ENCODE data around the gene SGSM2. TPM values are rescaled to one million over a fixed set of nuclear protein-coding genes. Genes with fewer than 3 reads are reported as not detected.

SGSM2 gene, protein sequence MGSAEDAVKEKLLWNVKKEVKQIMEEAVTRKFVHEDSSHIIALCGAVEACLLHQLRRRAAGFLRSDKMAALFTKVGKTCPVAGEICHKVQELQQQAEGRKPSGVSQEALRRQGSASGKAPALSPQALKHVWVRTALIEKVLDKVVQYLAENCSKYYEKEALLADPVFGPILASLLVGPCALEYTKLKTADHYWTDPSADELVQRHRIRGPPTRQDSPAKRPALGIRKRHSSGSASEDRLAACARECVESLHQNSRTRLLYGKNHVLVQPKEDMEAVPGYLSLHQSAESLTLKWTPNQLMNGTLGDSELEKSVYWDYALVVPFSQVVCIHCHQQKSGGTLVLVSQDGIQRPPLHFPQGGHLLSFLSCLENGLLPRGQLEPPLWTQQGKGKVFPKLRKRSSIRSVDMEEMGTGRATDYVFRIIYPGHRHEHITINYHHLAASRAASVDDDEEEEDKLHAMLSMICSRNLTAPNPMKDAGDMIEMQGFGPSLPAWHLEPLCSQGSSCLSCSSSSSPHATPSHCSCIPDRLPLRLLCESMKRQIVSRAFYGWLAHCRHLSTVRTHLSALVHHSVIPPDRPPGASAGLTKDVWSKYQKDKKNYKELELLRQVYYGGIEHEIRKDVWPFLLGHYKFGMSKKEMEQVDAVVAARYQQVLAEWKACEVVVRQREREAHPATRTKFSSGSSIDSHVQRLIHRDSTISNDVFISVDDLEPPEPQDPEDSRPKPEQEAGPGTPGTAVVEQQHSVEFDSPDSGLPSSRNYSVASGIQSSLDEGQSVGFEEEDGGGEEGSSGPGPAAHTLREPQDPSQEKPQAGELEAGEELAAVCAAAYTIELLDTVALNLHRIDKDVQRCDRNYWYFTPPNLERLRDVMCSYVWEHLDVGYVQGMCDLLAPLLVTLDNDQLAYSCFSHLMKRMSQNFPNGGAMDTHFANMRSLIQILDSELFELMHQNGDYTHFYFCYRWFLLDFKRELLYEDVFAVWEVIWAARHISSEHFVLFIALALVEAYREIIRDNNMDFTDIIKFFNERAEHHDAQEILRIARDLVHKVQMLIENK
- total RNA-seq = 32.4 and 34.7 TPM in 2 replicates

DNA sequence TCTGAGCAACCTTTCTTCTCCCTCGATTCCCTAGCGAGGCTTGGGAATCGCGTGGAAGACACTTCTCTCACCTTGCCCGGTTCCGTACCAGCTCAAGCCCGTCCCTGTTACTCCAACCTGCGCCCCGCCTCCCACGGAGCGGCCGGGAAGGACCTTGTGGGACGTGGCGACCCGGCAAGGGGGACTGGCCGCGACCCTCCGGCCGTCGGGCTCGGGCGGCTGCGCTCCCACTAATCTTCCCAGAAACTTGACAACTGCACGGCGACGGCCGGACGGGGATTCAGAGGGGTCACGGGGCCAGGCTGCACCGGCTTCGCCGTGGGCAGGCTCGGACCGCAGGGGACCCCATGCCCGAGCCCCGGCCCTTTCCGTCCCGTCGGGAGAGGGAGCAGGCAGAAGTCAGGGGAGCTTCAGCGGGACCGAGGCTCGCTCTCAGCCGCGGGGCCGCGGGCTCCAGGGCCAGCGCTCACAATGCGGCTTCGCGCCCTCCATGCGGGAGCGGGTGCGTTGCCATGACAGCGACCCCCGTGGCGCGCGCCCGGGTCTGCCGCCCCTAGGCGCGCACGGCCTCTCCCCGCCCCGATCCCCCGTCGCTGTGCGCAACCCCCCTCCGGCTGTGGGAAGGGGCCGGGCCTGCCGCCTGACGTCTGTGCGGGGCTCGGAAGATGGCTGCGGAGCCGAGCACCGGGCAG, at the start of gene SGSM2:
SGSM2 (plus strand) TSS at position 650 of the 692 bp plus-strand sequence. CDS start 188 bp downstream, outside the sequence.

DNA sequence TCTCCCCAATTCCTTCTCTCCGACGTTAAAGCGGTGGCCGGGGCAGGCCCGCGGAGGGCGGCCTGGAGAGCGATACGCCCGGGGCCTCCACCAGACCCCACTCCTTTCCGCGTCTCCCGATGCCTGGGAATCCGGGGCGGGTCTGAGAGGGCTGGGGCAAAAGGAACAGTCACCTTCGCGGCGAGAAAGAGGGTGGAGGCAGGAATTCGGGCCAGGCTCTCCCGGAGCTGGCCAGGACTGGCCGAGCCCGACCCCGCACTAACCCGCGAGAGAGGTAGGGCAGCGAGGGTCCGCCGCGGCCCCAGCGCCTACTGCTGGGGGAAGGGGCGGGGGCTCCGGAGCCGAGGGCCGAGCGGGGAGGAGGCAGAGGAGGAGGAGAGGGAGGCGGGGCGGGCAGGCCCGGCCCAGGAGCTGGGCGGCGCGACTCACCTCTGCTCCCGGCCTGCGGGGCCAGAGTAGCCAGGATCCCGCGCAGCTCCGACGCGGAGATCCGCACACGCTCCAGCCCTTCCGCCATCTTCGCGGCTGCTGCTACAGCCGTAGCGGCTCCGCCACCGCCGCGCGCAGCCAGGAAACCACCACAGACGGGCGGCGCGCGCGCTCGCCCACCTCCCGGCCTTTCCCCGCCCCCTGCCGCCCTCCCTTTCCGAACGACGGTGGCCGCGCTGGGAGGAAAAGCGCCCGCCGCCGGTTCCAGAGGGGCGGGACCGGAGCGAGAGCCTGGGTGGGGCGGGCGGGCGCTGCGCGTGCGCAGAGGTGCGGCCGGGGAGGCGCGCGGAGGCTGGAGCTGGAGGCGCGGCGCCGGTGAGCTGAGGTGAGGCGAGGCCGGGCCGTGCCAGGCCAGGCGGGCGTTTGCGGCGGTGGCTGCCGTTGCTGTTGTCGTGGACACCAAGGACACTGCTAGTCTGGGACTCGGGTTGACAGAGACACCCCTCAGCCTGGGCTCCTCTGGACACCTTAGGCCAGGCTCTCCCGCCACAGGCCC, 33.8 kb upstream of the SGSM2 start, which contains the start of the genes SMG6 and SRR:
SMG6 (minus strand) TSS at position 582 of the 985 bp plus-strand sequence; CDS start at position 517, 65 bp downstream.
SRR (plus strand) TSS at position 747 of the 985 bp plus-strand sequence. CDS start 11,611 bp downstream, outside the sequence.

DNA sequence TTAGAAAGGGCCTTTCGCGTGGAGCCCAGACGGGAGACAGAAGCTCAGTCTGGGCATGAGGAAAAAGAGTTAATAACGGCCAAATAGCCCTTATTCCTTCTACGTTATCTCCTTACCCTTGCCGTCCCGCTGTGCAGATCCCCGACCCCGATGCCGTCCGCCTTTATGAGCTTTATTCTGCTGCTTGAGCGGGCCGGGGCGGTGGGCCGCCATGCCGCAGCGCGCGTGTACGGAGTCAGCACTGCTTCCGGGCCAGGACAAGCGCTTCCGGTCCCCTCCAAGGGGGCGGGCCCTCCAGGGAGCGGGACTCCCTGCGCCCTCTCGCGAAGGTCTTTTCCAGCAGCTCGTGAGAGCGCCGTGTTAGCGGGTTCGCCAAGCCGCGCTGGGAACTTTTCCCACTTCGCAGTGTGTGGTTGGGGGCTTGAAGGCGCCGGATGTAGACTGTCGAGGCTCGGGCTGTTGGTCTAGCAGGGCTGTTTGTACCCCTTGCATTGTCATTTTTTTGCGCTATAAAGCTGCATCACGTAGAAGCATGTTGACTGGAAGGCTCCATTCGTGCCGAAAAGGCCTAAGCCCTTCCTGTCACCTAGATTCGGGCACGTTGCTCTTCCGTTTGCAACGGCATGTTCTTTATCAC, 968 bp upstream of the SGSM2 start, which contains the start of gene TSR1:
TSR1 (minus strand) TSS at position 243 of the 637 bp plus-strand sequence; CDS start at position 213, 30 bp downstream.

DNA sequence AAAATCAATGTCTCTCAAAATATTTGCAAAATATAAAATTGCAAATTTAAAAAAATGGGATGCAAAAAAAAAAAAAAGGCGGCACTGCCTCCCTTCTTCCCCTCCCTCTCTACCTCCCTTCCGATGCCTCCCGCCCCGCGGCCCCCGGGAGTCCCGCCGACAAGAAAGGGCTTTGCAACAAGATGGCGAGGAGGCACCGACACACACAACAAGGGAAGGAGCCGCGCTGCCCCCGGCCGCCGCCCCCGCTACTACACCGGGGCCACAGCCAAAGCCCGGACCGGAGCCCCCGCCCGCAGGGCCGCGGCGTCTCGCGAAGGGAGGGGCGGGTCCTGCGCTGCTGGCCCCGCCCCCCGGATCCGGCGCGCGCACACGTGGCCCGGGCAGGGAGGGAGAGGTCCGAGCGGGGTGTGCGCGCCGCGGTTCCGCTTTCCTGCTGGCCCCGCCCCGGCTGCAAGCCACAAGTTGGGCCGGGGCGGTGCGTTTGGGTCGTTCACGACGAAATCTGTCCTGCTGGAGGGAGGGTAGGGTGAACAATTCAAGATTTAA, 63.6 kb downstream of the SGSM2 start, which contains the start of gene MNT:
MNT (minus strand) TSS at position 184 of the 549 bp plus-strand sequence. CDS start 348 bp downstream, outside the sequence.

Other genes starting within 250 kb of the SGSM2 start
- 22.0 and 26.3 TPM in 2 replicates for gene SMG6, start 33.7 kb upstream of the SGSM2 start, total RNA-seq
- gene SRR, start 33.6 kb upstream of the SGSM2 start, total RNA-seq = 13.8 and 14.7 TPM in 2 replicates
- gene TSR1, start 1.0 kb upstream of the SGSM2 start, total RNA-seq = 37.0 and 56.9 TPM in 2 replicates
- gene MNT, start 63.6 kb downstream of the SGSM2 start, total RNA-seq = 5.0 and 6.9 TPM in 2 replicates
- gene METTL16, start 174.4 kb downstream of the SGSM2 start, total RNA-seq = 8.0 and 9.7 TPM in 2 replicates